HG02678 (cell line): ENCODE data around the gene CYB5D1.
"Not testable (repeated sequence)": the region's sequence is repeated elsewhere in the genome, so short reads cannot be mapped to it uniquely, and the experiment has no call there.

Experiments
- ATAC-seq: cut with Tn5 transposase; IDR thresholded peaks from one replicate; pipeline ENCODE4 v1.9.1; 2021; ENCODE audit warnings: mild to moderate bottlenecking, moderate library complexity; ENCODE audit not compliant: unreplicated experiment

The CYB5D1 gene

DNA sequence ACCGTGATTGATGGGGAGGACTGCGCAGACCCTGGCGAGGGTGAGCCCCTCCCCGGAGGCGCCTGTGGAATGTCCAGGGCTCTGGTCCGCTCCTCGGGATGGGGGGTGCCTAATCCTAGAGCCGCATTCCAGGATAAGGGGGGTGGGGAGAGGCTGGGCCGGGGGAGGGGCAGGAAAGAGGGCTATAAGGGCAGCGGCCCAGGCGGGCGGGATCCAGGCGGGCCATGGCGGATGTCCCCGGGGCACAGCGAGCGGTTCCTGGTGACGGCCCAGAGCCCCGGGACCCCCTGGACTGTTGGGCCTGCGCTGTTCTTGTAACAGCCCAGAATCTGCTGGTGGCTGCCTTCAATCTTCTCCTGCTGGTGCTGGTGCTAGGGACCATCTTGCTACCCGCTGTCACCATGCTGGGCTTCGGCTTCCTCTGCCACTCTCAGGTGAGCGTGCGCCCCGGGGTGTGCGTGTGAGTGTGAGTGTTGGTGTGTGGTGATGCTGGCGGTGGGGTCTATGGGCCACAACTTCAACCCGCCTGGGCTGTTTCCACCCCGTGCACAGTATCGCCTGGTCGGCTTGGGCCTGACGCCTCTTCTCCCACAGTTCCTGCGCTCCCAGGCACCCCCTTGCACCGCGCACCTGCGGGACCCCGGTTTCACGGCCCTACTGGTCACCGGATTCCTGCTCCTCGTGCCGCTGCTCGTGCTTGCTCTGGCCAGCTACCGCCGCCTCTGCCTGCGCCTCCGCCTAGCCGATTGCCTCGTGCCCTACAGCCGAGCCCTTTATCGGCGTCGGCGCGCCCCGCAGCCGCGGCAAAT, 2.7 kb upstream of the CYB5D1 start, which contains the start of gene TMEM88:
Gene TMEM88, plus strand, starts transcription at position 216 of the 809 bp plus-strand sequence. Its CDS starts 9 bp downstream, at position 225.
- ATAC-seq: no peak

DNA sequence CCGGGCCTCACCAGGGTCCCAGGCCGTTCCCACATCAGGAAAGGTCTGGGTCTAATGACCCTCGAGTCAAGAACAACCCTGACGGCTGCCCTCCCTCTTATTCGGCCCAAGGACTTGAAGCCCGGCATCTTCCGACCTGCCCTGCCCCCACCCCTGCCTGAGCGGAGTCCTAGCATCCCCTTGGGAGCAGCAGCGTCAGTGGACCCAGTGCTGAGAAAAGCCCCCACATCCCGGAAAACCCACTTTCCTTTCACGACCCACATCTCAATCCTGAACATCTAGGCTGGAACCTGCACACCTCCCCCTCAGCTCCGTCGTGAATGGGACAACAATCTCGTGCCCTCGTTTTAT, 2.2 kb upstream of the CYB5D1 start:
- no peak for ATAC-seq

DNA sequence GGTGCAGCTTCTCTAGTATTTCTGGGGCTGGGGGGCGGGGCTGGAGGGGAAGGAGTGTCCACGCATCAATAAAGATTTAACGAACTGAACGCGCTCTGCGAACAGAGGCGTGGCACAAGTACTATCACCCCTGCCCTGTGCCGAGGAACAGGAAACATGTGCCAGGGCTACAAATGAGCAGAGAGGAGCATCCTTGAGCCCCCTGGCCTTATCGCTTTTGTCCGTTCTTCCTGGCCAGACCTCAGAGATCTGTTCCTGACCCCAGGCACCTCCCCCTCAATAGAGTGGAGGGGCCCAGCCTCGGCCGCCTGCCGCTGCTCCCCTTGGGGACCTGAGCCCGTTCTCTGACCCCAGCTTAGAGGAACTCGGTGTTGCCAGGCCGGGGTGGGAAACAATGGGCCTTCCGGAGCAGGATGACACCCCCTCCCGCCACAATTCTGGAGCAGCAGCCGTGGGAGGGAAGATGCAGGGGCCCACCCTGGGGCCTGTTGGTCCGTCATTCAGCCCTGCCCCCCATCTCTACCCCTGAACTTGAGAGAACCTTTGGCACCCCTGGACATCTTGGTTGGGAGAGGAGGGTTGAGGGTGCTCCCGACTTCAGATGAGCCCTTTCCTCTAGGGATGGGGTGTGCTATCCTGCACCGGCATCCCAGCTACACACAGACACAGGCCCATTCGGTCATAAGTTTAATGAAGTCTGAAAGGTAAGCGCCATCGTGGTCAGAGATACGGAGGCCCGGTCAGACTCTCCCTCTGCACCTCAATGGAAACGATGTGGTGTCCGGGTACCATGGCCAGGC, 1.6 kb upstream of the CYB5D1 start:
- no peak for ATAC-seq

DNA sequence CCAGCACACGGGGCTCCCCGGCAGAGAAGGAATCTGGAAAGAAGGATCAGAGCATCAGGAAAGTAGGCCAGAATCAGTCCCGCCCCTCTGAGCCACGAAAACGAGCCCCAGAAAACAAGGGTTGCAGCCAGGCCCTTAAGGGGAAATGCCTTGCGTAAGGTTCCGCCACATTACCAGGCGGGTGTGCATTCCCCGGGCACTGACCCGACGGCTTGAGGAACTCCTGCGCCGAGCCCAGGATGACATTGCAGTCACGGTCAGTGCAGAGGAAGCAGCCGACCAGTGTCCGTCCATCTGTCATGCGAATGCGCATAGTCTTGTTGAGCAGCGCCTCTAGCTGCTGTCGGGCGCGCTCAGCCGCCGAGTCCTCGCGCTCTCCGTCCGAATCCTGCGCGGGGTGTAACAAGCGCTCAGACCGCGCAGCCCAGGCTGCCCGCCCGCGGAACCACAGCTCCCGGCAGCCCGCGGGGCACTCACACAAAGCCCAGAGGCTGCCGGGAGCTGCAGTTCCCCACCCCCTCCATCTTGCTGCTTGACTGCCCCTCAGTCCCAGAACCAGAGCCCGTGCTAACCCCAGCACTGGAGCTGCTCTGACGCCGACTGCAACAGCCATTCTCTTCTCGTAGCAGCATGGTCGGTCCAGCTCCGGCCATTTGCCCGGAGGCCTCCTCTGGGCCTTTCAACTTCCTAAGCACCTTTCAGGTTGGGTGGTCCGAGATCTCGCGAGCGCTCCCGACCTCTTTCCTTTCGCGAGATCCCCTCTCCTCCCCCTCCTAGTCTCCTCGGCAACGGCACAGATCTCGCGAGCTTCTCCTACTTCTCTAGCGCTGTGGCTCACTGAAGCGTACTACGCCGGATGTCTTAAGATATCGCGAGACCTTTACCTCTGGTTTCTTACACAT, 741 bp upstream of the CYB5D1 start, which contains the start of gene NAA38:
Gene NAA38, minus strand, starts transcription at position 749 of the 902 bp plus-strand sequence. Its CDS starts 96 bp downstream, at position 653.
- ATAC-seq: peak; percentile 75

DNA sequence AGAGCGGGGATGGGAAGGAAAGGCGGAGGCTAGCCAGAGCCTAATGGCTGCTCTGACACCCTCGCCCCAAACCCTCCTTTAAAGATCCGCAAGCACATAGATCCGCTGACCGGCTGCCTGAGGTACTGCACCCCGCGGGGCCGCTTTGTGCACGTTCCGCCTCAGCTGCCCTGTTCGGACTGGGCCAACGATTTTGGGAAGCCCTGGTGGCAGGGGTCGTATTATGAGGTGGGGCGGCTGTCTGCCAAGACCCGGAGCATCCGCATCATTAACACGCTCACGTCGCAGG, 663 bp downstream of the CYB5D1 start:
- ATAC-seq: no peak

DNA sequence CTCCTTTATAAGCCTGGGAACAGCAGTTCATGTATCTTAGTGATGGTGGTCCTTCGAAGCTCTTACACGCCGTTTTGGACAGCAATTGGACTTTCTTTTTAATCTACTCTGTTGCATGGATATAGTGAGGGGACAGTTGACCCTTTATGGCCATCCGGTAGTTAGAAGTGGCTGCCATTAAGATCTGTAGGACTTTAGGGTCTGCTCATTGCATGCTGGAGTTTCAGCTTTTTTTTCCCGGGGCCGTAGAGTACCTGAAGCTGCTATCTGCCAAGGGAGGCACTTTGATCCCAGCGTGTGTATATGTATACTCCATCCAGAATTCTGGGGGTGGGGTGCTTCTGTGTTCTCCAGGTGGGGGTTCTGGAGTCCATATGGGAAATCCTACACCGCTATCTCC, 1.2 kb downstream of the CYB5D1 start:
- ATAC-seq: no peak

DNA sequence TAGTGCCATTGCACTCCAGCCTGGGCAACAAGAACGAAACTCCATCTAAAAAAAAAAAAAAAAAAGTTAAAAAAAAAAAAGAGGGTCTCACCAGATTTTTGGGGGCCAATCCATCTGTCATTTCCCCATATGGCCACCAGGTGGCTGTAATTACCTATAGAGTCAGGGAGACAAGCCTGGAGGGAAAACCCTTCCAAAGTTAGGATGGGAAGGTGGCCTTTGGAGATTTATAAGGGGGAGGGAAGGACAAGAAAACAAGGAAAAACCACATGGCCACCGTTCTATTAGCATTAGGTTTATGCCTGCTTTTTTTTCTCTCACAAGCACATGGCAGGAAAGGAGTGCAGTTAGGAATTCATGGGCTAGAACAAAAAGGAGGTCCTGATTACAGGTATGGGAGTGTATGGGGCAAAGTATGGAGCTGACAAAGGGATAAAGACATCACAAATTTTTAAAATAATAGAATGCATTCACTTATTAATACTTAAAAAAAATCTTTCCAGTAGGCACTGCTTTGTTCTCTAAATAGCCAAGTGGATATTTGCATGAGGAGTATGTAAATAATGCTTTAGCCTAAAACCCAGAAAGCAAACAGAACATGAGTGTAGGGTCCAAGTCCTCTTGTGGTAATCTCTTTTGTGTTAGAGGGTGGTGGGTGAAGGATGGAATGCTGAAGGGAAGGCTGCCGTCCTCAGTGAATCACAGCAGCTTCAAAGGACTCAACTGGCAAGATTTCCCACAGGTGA, 5.1 kb downstream of the CYB5D1 start:
- no peak for ATAC-seq

DNA sequence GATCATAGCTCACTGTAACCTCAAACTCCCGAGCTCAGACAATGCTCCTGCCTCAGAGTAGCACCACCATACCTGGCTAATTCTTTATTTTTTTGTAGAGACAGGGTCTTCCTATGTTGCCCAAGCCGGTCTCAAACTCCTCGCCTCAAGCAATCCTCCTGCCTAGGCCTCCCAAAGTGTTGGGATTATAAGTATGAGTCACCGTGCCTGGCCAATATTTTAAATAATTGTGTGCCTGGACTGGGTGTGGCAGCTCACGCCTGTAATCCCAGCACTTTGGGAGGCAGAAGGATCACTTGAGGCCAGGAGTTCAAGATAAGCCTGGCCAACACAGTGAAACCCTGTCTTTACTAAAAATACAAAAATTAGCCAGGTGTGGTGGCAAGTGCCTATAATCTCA, 6.6 kb downstream of the CYB5D1 start:
- ATAC-seq: not testable (repeated sequence)

DNA sequence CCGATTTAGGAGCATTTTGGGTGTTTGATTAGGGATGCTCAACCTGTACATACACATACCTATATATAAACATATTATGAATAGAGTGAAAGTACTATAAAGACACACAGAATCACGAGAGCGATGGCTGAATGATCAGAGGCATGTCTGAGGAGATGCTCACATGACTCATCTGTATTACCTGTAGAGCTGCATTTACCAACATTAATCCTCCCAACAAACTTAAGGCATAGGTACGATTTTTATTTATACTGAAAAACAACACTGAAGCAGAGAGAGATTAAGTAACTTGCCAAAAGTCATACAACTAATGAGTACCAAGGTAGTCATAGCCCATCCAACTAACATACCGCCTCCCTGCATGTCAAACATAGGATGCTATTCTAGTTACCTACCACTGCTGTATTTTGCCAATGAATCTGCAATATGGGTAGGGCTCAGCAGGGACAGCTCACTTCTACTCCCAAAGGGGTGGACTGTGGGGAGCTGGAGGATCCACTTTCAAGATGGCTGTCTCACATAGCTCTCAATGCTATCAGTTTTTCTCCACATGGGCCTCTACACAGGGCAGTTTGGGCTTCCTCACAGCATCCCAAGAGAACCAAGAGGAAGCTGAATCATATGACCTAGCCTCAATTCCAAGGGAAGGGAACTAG, 7.3 kb downstream of the CYB5D1 start:
- ATAC-seq: no peak

DNA sequence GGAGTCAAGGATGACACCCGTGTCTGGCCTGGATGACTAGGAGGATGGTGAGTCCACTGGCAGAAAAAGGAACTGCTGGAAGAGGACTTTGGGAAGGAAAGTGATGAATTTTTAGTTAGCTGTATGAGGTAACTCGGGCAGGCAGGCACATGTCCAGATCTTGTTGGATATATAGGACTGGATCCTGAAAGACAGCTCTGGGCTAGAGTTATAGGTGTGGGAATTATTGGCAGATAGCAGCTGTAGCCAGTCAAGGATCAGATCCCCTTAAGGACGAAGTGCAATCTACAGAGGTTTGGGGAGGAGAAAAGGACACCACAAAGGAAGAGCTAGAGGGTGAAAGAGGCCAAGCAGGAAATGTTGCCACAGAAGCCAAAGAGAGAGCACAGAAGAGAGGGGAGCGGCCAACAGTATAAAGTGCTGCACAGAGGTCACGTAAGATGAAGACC, 10.1 kb downstream of the CYB5D1 start:
- no peak for ATAC-seq

DNA sequence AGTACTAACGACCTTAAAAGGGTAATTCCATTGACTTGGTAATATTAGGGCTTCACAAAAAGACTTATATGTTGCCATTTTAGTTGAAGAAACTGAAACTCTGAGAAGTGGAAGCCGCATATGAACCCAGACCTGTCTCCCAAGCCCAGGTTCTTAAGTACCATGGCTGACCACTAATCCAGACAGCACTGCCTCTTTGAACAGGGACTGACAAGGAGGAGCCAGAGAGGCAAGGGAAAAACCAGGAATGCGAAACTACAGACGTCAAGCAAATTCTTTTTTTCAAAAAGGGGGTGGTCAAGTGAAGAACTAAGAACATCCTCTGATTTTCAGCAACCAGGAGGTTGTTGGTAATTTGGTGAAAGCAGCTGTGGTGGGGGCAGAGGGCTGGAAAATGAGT, 15.2 kb downstream of the CYB5D1 start:
- no peak for ATAC-seq

DNA sequence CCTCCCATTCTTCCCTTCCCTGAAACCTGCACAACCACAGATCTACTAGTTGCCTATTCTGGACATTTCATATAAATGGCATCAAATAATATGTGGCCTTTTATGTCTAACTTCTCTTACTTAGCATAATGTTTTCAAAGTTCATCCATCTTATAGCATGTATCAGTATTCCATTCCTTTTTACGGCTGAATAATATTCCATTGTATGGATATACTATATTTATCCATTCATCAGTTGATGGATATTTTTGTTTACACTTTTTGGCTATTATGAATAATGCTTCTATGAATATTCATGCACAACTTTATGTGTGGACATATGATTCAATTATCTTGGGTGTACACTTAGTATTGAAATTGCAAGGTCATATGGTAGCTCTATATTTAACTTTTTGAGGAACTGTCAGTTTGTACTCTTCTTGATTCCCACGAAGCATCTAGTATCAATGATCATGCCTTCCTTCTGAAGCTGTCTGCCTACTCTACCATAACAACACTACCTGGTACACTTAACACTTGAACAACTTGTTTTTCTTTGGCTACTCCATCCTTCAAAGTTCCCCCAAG, 18.1 kb downstream of the CYB5D1 start:
- no peak for ATAC-seq

DNA sequence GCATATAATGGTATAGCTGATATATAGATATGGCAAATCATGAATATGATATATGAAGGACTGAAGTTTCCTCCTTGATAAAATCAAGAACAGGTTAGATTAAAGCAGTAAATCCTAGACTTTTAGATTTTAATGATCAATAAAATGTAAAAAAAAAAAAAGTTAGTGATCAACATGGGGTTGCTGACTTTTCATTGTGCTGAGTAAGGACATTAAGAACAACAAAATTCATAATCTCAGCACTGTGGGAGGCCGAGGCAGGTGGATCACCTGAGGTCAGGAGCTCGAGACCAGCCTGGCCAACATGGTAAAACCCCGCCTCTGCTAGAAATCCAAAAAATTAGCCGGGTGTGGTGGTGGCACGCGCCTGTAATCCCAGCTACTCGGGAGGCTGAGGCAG, 20.4 kb downstream of the CYB5D1 start:
- ATAC-seq: no peak

DNA sequence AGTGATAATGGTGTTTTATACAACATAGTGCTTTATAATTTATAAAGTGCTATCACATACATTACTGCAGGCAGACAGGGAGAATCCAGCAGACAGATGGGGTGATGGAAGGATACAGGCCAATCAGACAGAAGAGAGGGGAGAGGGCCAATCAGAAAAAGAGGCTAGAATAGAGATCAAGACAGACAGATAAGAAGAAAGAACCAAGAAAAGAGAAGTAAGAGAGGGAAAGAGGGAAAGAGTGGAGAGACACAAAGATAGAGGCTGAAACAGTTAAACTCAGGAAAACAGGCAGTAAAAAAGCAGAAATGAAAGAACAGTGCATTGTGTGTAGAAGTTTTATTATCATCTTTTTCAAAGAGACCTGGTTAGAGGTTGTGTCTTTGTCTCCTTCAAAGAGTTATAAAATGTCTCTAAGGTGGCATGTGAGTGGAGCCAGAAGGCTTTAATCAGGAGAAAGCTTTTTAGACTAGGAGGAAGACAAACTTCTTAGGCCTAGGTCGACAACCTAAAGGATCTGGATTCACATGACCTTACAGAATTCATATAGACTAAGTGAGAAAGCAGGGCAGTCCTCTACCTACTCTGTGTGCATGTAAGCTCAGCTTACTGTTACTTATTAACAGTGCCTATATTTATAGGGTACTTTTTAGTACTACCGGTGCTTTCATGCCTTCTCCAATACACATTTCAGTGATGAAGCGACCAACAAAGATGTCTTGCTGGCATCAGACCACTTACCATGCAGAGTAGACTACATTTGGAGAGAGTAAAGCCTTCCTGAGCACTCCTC, 22.5 kb downstream of the CYB5D1 start:
- peak; percentile 37 for ATAC-seq

DNA sequence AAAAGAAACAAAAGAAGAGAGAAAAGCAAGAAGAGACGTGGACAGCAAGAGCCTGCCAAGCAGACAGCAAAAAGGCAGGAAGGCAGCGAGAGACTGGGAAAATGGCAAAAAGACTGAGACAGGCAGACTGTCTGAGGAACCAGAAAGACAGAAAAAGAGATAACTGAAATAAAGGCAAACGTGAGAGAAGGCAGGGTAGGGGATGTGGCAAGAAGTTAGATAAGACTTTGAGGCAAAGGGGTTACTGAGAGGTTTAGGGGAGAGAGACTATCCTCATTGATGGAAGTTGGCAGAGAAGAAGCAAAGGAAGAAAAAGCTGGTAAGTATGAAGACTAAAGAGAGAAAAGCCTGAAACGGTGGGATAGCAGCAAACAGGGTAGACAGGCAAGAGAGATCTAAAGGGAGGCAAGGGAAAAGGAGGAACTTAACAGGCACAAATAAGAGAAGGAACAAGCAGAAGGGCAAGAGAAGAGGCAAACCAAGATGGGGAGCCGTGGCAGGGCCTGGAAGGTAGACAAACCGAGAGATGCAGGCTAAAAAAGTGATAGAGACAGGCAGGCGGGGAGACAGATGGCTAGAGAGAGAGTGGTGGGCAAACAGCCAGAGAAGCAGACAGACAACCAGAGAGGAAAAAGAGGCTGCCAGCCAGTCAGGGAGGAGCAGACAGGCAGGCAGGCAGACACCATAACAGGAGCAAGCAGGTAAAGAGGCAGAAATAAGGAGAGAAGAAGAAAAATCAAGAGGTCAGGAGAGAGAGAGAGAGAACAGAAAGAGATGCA, 23.7 kb downstream of the CYB5D1 start:
- no peak for ATAC-seq

DNA sequence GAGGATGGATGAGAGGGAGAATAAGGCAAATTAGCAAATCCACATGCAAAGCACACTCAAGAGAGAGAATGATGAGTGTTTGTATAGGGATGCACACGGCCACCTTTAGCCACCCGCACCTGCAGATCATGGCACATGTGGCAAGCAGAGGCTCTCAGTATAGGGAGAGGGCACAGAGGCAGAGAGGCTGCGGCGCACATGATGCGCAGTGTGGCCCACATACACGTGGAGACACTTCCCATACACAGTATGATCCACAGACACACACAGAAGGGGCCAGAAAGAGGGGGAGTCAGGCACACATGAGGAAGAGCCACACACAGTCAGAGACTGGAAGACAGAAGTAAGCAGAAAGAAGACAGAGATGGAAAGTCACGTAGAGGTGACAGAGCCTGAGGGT, 24.3 kb downstream of the CYB5D1 start:
- ATAC-seq: no peak

DNA sequence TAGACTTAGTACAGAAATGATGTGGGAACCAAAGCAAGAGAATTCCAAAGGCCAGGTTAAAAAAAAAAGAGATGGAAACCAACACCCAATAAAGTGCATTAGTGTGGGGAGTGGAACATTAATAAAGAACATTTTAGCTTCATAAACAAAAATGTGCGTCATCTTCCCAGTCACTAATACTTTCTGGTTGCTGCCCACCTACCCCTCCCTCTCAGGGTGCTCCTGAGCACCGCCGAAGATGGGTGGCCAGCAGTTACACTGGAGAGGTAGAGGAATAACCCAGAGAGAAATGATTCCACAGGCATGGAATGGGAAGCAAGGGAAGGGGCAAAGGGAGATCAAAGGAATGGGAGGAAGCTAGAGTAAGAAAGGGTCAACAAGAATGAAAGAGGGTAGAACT, 24.8 kb downstream of the CYB5D1 start:
- ATAC-seq: no peak

DNA sequence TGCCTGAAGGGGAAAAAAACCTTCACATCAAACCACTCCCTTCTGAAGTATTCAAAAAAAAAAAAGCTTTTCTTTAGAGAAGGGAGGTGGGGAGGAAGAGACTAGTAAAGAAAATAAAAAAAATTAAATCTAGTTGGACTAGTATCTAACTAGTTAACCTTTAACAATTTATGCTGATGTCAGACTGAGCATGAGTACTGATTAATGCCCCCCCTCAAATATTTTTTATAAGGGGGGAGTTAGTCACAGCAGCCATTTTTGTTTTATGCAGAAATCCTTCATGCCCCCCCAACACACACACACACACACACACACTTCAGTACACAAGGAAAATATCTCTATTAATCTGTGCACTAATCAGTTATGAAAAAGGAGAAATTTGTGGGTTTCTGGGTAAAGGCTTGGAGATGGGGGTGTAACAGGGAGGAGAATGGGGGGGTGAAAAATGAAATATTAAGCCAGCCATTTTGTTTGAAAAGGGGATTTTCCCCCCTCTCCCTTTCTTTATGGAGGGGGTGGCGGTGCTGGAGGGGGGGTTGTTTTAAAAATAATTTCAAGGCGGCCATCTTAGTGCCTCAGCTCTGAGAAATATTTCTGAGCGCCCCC, 26.1 kb downstream of the CYB5D1 start:
- ATAC-seq: no peak
